NT2/D1 (cell line): ENCODE measurements around the gene CYB561.

Source experiments
- DNase-seq: peaks from one replicate; pipeline ENCODE4 v3.0.0-alpha.2; 2011; ENCODE audit warnings: low read depth, low spot score
- H3K27me3 ChIP-seq: 2 replicates; pipeline ENCODE4 v1.6.0; 2011; ENCODE audit warnings: mild to moderate bottlenecking; ENCODE audit not compliant: insufficient read length, insufficient read depth
- H3K36me3 ChIP-seq: 2 replicates; pipeline ENCODE4 v1.6.1; 2011; ENCODE audit warnings: mild to moderate bottlenecking, low read length, mixed read lengths; ENCODE audit not compliant: insufficient read depth, insufficient read length
- H3K4me1 ChIP-seq: 2 replicates; pipeline ENCODE4 v1.5.1; 2011; ENCODE audit not compliant: insufficient read depth, insufficient read length
- H3K4me3 ChIP-seq: 2 replicates; pipeline ENCODE4 v1.5.1; 2011; ENCODE audit warnings: low read depth; ENCODE audit not compliant: insufficient read length
- H3K9ac ChIP-seq: 2 replicates; pipeline ENCODE4 v1.6.0; 2011; ENCODE audit warnings: low read depth; ENCODE audit not compliant: insufficient read length
- H3K9me3 ChIP-seq: 2 replicates; pipeline ENCODE4 v1.5.1; 2011; ENCODE audit warnings: mild to moderate bottlenecking, low read length; ENCODE audit not compliant: insufficient read depth
- SUZ12 ChIP-seq: IDR thresholded peaks from 2 replicates; pipeline ENCODE4 v1.6.1; 2011; ENCODE audit not compliant: insufficient read length, insufficient read depth; ENCODE audit errors: extremely low read depth
- YY1 ChIP-seq: IDR thresholded peaks from 2 replicates; pipeline ENCODE4 v1.6.1; 2011; ENCODE audit not compliant: insufficient read length, insufficient read depth
- ZNF274 ChIP-seq: IDR thresholded peaks from 2 replicates; pipeline ENCODE4 v1.6.1; 2011; ENCODE audit warnings: mild to moderate bottlenecking, low read depth, low read length

The CYB561 gene

GRCh38 chr17:63478814-63479494, 32.8 kb upstream of the CYB561 start:
- H3K4me3 ChIP-seq, result no peak overlapping the region
- H3K9me3 ChIP-seq, result no peaks in the 10 kb centered on the region
- peaks cover 28% of the 10 kb centered on the region for H3K4me1 ChIP-seq
- TF ChIP-seq YY1 (no peak), ZNF274 (no peak), SUZ12 (no peak)
- peak; percentile 58 for DNase-seq
- no peaks in the 10 kb centered on the region for H3K36me3 ChIP-seq
- no peak overlapping the region for H3K9ac ChIP-seq
- H3K27me3 ChIP-seq, result peaks cover 16% of the 10 kb centered on the region

- H3K4me3 ChIP-seq, result peak overlapping the region; percentile 51
- no peak for DNase-seq
- H3K9ac ChIP-seq, result peak overlapping the region; percentile 68
Observed at GRCh38 chr17:63477480-63478440, 31.7 kb upstream of the CYB561 start.

GRCh38 chr17:63476854-63477479, 30.9 kb upstream of the CYB561 start, which contains the start of gene ACE:
ACE (plus strand) TSS chr17:63477061; CDS start chr17:63477095, 34 bp downstream.
- Histone ChIP-seq H3K9me3 (no peaks in the 10 kb centered on the region), H3K36me3 (no peaks in the 10 kb centered on the region), H3K4me1 (peaks cover 28% of the 10 kb centered on the region), H3K4me3 (peak within 1 kb of the TSS; percentile 51), H3K9ac (peak within 1 kb of the TSS; percentile 68), H3K27me3 (peaks cover 16% of the 10 kb centered on the region)
- TF ChIP-seq SUZ12, result no peak
- no peak for TF ChIP-seq YY1
- TF ChIP-seq ZNF274, result no peak
- DNase-seq, result no peak

More at GRCh38 chr17:63477480-63478440, 31.7 kb upstream of the CYB561 start:
- peaks cover 16% of the 10 kb centered on the region for H3K27me3 ChIP-seq
- peaks cover 28% of the 10 kb centered on the region for H3K4me1 ChIP-seq
- no peaks in the 10 kb centered on the region for H3K9me3 ChIP-seq
- TF ChIP-seq ZNF274 (no peak), SUZ12 (no peak), YY1 (no peak)
- no peaks in the 10 kb centered on the region for H3K36me3 ChIP-seq

GRCh38 chr17:63476459-63476853, 30.4 kb upstream of the CYB561 start:
- peaks cover 28% of the 10 kb centered on the region for H3K4me1 ChIP-seq
- TF ChIP-seq ZNF274, result no peak
- TF ChIP-seq SUZ12, result no peak
- no peak for TF ChIP-seq YY1
- DNase-seq, result no peak
- peaks cover 16% of the 10 kb centered on the region for H3K27me3 ChIP-seq
- no peaks in the 10 kb centered on the region for H3K36me3 ChIP-seq
- peak overlapping the region; percentile 47 for H3K9ac ChIP-seq
- H3K4me3 ChIP-seq, result peak overlapping the region; percentile 51
- H3K9me3 ChIP-seq, result no peaks in the 10 kb centered on the region

GRCh38 chr17:63475491-63476412, 29.6 kb upstream of the CYB561 start:
- H3K4me3 ChIP-seq, result peak overlapping the region; percentile 12
- DNase-seq, result no peak
- H3K36me3 ChIP-seq, result no peaks in the 10 kb centered on the region
- H3K4me1 ChIP-seq, result peaks cover 28% of the 10 kb centered on the region
- peak overlapping the region; percentile 47 for H3K9ac ChIP-seq
- H3K27me3 ChIP-seq, result peaks cover 16% of the 10 kb centered on the region
- H3K9me3 ChIP-seq, result no peaks in the 10 kb centered on the region
- no peak for TF ChIP-seq SUZ12
- TF ChIP-seq YY1, result no peak
- TF ChIP-seq ZNF274, result no peak
